ENCODE measurements around the gene TRIM2.

The TRIM2 gene

DNA sequence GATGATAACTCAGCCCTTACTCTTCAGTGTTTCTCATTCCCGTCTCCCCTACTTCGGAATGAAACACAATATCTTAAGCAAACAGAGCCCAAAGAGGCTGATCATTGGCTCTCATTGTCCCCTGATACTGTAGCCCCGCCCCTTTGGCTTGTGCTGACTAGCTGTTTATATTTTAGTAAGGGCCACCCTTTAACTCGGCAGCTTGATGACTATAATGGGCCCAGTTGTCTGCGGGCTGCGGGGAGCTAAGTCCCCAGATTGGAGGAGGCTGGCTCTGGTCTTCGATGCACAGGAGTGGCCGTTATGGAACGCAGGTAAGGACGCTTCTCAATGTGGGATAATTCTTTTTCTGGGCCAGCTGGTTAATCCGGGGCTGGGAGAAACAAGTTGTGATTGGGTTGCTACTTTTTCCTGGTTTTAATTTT, at the start of gene TRIM2:
Gene TRIM2 (plus strand): TSS at position 197 of the 425 bp plus-strand sequence. CDS start 88 bp downstream, at position 285.
- TF ChIP-seq CTCF (conservative IDR thresholded peaks at IDR 0.05): no peak
- peak within 1 kb of the TSS; percentile 73 for H3K27ac ChIP-seq

- H3K27ac ChIP-seq: no peak overlapping the region
- TF ChIP-seq CTCF (conservative IDR thresholded peaks at IDR 0.05): no peak
These were observed 48.6 kb upstream of the TRIM2 start for GRCh38 chr4:153155686-153156085.

DNA sequence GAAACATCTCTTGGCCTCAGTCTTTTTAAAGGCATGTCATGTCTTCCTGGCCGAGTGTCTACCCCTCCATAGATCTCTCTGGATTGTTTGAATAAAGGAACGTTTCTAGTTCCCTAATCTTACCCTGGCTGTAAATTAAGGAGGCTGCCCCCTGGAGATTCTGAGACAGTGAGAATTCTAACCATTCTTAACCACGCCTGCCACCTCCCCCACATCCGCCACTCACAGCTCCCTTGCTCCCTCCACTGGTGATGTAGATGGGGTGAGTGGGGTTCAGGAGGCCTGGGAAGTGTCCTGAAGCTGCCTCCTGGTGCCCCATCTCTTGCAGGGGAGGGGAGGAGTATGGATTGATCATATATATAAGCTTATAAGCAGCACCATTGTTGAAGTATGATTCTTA, 48.0 kb upstream of the TRIM2 start:
- TF ChIP-seq CTCF (conservative IDR thresholded peaks at IDR 0.05): no peak
- no peak overlapping the region for H3K27ac ChIP-seq

DNA sequence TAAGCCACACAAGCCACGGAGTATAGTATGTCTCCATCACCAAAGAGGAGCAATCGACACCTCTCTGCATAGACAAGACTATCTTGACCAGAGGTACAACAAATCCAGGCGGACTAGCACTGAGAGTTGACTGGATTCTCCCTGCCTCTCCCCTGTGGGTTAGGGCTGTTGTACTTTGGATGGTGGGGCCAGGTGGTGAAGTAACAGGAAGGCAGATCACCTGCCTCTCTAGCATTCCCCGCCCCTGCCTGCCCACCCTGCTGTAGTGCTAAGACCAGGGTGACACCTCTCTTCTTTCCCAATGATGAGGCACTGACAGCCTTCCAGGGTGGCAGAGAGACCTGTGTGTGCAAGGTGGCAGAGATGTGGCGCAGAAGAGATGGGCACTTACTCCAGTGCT, 47.5 kb upstream of the TRIM2 start:
- TF ChIP-seq CTCF (conservative IDR thresholded peaks at IDR 0.05): no peak
- no peak overlapping the region for H3K27ac ChIP-seq

- no peak overlapping the region for H3K27ac ChIP-seq
- TF ChIP-seq CTCF (conservative IDR thresholded peaks at IDR 0.05): no peak; the same call in 1 of the 2 replicates
These were observed 45.2 kb upstream of the TRIM2 start for GRCh38 chr4:153159016-153159415.

GRCh38 chr4:153159728-153160221, 44.5 kb upstream of the TRIM2 start:
- no peak overlapping the region for H3K27ac ChIP-seq
- no peak for TF ChIP-seq CTCF (conservative IDR thresholded peaks at IDR 0.05)

DNA sequence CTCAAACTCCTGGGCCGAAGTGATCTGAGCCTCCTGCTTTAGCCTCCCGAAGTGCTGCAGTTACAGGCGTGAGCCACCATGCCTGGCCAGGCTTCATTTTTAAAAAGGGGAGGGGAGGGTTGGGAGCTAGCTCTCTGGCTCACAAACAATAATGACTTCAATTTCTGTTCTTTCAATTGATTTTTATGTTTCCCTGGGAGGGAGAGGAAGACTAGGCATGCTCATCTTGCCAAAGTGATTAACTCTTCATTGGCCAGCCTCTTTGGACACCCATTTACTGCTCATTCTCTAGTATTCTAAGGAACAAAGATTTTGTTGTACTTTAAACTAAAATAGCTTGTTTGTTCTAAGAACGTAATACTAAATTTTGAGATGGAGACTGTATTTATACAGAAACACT, 43.4 kb upstream of the TRIM2 start:
- H3K27ac ChIP-seq: no peak overlapping the region
- TF ChIP-seq CTCF (conservative IDR thresholded peaks at IDR 0.05): no peak
